K562 (cell line): ENCODE results near the gene MAPRE2. TPM values are rescaled to one million over a fixed set of nuclear protein-coding genes. Genes with fewer than 3 reads are reported as not detected.

ENCODE experiments used
- ATAC-seq: fragments of 200-7000 bp; cut with Tn5 transposase; 3 replicates; pipeline ENCODE4 v1.9.1; 2020; ENCODE audit warnings: moderate library complexity
- BruUV-seq: library from RNA; stranded (reverse); fragments of 400-500 nt; replicated peaks from 2 replicates; lab custom pipeline; 2021; lab: Mats Ljungman, UMichigan
- CTCF ChIA-PET: fragments of 300-600 bp; formaldehyde crosslinking; extraction: SDS; loops from one replicate; lab custom pipeline; 2021; ENCODE audit warnings: low intra/inter-chr PET ratio; lab: Yijun Ruan, JAX
- POLR2A ChIA-PET: fragments of 300-600, 350-650 bp; sonication (Branson Sonifier 250); formaldehyde crosslinking; extraction: SDS; loops from one replicate; lab custom pipeline; 2021; ENCODE audit warnings: antibody characterized with exemption, inconsistent platforms; lab: Yijun Ruan, JAX
- DNase-seq, 4 experiments: peaks; one replicate each; pipeline versions ENCODE4 v3.0.0 to v3.0.0-alpha.2; 2011 to 2018; ENCODE audit warnings: low spot score in 3 of 4, mixed read lengths in 3 of 4; ENCODE audit errors: extremely low read depth in 1 of 4
- FAIRE-seq: peaks from 2 replicates; lab custom pipeline; 2011; peaks lifted over from hg19 to GRCh38; lab: Jason Lieb, UNC
- H2AFZ ChIP-seq: 2 replicates; pipeline ENCODE4 v1.6.0; 2011; ENCODE audit warnings: low read depth, low read length, control low read depth, inconsistent platforms
- H3K27ac ChIP-seq: fragments of 200-600 bp; 3 replicates; pipeline ENCODE4 v1.8.0; 2011; ENCODE audit warnings: low read depth, mild to moderate bottlenecking, control low read depth, inconsistent platforms, low read length, moderate library complexity, mixed read lengths; ENCODE audit errors: extremely low read depth
- H3K27me3 ChIP-seq, 2 experiments: fragments of 300-600 bp in 1 of 2; 2 replicates in 1 of 2; 3 replicates in 1 of 2; pipeline versions ENCODE4 v1.6.0 to v1.8.0; 2011; ENCODE audit warnings: inconsistent platforms in 2 of 2, low read length in 2 of 2, mild to moderate bottlenecking in 1 of 2, mixed read lengths in 1 of 2, moderate library complexity in 1 of 2; ENCODE audit not compliant: control insufficient read depth in 2 of 2, insufficient read depth in 2 of 2
- H3K36me3 ChIP-seq: fragments of 300-600 bp; 3 replicates; pipeline ENCODE4 v1.8.0; 2011; ENCODE audit warnings: mild to moderate bottlenecking, low read length, inconsistent platforms; ENCODE audit not compliant: control insufficient read depth, insufficient read depth
- H3K4me1 ChIP-seq, 2 experiments: fragments of 200-600 bp in 1 of 2; replicated peaks in 1 of 2; 2 replicates in 1 of 2; 3 replicates in 1 of 2; pipeline versions ENCODE4 v1.5.1 to v1.8.0; 2011; ENCODE audit warnings: inconsistent platforms in 2 of 2, low read length in 2 of 2, mild to moderate bottlenecking in 1 of 2, mixed read lengths in 1 of 2, moderate library complexity in 1 of 2; ENCODE audit not compliant: control insufficient read depth in 2 of 2, insufficient read depth in 2 of 2
- H3K4me2 ChIP-seq: 2 replicates; pipeline ENCODE4 v1.6.1; 2011; ENCODE audit warnings: low read length, control low read depth, inconsistent platforms, mixed read lengths; ENCODE audit not compliant: insufficient read depth
- H3K4me3 ChIP-seq: fragments of 200-600 bp; sonication (generic), shearing (Covaris generic); 2 replicates; pipeline ENCODE4 v1.5.1; 2016; ENCODE audit warnings: control low read depth, inconsistent platforms
- H3K79me2 ChIP-seq: fragments of 200-600 bp; 3 replicates; pipeline ENCODE4 v1.8.0; 2011; ENCODE audit warnings: low read length, inconsistent platforms; ENCODE audit not compliant: control insufficient read depth, insufficient read depth
- H3K9ac ChIP-seq, 2 experiments: 2 replicates each; pipeline versions ENCODE4 v1.6.0 to v1.6.1; 2011; ENCODE audit warnings: low read depth in 2 of 2, low read length in 2 of 2, control low read depth in 1 of 2, inconsistent platforms in 1 of 2, mild to moderate bottlenecking in 1 of 2, mixed read lengths in 1 of 2; ENCODE audit not compliant: insufficient read depth in 1 of 2
- H3K9me1 ChIP-seq: one replicate; pipeline ENCODE4 v1.6.0; 2011; ENCODE audit warnings: inconsistent platforms, mild to moderate bottlenecking, low read length, moderate library complexity; ENCODE audit not compliant: control insufficient read depth, insufficient read depth
- H3K9me3 ChIP-seq: replicated peaks from 2 replicates; pipeline ENCODE4 v1.5.1; 2011; ENCODE audit warnings: low read depth, low read length, inconsistent platforms; ENCODE audit not compliant: control insufficient read depth, insufficient read depth
- H4K20me1 ChIP-seq: replicated peaks from 2 replicates; pipeline ENCODE4 v1.6.1; 2011; ENCODE audit warnings: low read length, inconsistent platforms, mixed read lengths; ENCODE audit not compliant: control insufficient read depth, insufficient read depth
- CCAR2 ChIP-seq: fragments of 200-400 bp; formaldehyde crosslinking; IDR thresholded peaks from 2 replicates; pipeline ENCODE4 v1.6.1; 2017; ENCODE audit warnings: mild to moderate bottlenecking, low read depth, low read length
- GABPA ChIP-seq: fragments of 200-800 bp; sonication (Bioruptor generic); conservative IDR thresholded peaks from 2 replicates; pipeline ENCODE4 v1.6.1; 2016; ENCODE audit warnings: low read depth, missing genetic modification characterization, missing compliant biosample characterization
- ZNF77 ChIP-seq: fragments of 250-450 bp; sonication (Bioruptor Pico); IDR thresholded peaks from 2 replicates; pipeline ENCODE4 v1.5.0; 2020
- whole genome bisulfite sequencing: fragments of 100-300 bp; shearing (Covaris generic); methylation state at CpG from one replicate; pipeline ENCODE4 v1.1.6; 2016; ENCODE audit warnings: low coverage, mixed read lengths; ENCODE audit not compliant: insufficient coverage; ENCODE audit errors: missing lambda C conversion rate; 5-methylcytosine and 5-hydroxymethylcytosine counted together
- in situ Hi-C: fragments of 300-500 bp; cut with MboI; formaldehyde crosslinking; loops from 4 replicates; pipeline ENCODE4 v1.15.0; 2018; ENCODE audit warnings: inconsistent platforms, mixed read lengths
- intact Hi-C: fragments of 100-400 bp; cut with micrococcal nuclease; formaldehyde crosslinking; loops from 2 replicates; pipeline ENCODE4 v1.14.2; 2022
- polyA plus RNA-seq, 8 experiments: library from polyadenylated mRNA; depleted of rRNA in 4 of 8; stranded (reverse) in 5 of 8; unstranded in 3 of 8; fragments of >200 nt; fragmentation: Nextera tagmentation in 2 of 8; fragmentation: Illumina TruSeq in 1 of 8; extraction: Ambion mirVana in 2 of 8; extraction: Trizol in 1 of 8; gene quantifications; 2 replicates each; pipeline versions ENCODE4 v1.2.1 to v1.2.3, GENCODE V29; 2011 to 2014; ENCODE audit warnings: inconsistent platforms in 1 of 8, missing spikeins in 1 of 8
- total RNA-seq, 7 experiments: library from RNA; depleted of rRNA in 6 of 7; stranded (reverse); fragments of >200 nt in 6 of 7; fragmentation: Illumina TruSeq in 2 of 7; extraction: Trizol in 2 of 7; gene quantifications; 2 replicates each; pipeline versions ENCODE4 v1.2.1 to v1.2.3, GENCODE V29; 2011 to 2021; ENCODE audit warnings: low replicate concordance in 1 of 7
- TF ChIP-seq, protein P1 (sequence below): fragments of 450-650 bp; formaldehyde crosslinking; IDR thresholded peaks from 2 replicates; pipeline ENCODE4 v1.4.0; 2020; ENCODE audit warnings: mild to moderate bottlenecking, moderate library complexity
- TF ChIP-seq, protein P2 (sequence below), 2 experiments: IDR thresholded peaks in 1 of 2; conservative IDR thresholded peaks in 1 of 2; 2 replicates each; pipeline ENCODE4 v1.6.1; 2016; ENCODE audit warnings: low read depth in 2 of 2, mild to moderate bottlenecking in 1 of 2, missing compliant biosample characterization in 1 of 2, missing genetic modification characterization in 1 of 2, moderate library complexity in 1 of 2
- TF ChIP-seq, protein P3 (sequence below): fragments of 250-450 bp; sonication (Bioruptor Pico); IDR thresholded peaks from 2 replicates; pipeline ENCODE4 v1.8.0; 2021; ENCODE audit warnings: borderline replicate concordance, mild to moderate bottlenecking, moderate library complexity; ENCODE audit not compliant: poor library complexity, severe bottlenecking

MAPRE2 gene
- total and polyA plus RNA-seq, 9 of the 15 experiments (the other 6 are each of a cell fraction or from before 2014, with no cell fraction given): 32.3 to 70.7 (median 40.7) TPM

DNA sequence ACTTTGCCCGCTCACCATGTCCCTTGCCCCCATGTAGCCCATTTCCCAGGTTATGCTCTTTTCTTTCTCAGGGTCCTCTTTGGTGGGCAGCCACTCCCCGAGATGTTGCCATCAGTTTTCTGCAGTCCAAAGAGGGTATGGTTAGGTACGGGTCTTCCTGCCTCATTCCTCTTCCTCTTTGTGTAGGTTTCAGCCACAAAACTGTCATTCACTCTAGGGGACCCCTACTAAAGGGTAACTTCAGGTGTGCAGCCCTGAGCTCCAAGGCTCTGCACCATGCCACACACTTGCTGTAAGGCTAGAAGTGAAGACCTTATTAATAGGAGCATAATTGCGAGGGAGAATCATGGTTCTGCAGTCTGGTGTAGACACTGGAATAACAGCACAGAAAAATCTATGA is 99.9 kb downstream of the MAPRE2 start:
- FAIRE-seq: no peak
- in situ Hi-C loops: loop anchor here (10.0 kb wide), 1 partner anchor 136 kb away; no protein-coding TSS in a partner anchor
- Histone ChIP-seq H3K9me3 (no peaks in the 10 kb centered on the region), H3K27me3 (no peaks in the 10 kb centered on the region), H3K9ac (no peak overlapping the region), H3K79me2 (no peaks in the 10 kb centered on the region), H3K4me2 (no peak overlapping the region), H3K36me3 (peaks cover 9% of the 10 kb centered on the region; the same call in 1 of the 3 replicates), H4K20me1 (no peaks in the 10 kb centered on the region), H3K9me1 (no peaks in the 10 kb centered on the region), H3K4me1 (peaks cover 19 to 22% of the 10 kb centered on the region in 2 experiments), H2AFZ (no peak overlapping the region), H3K27ac (no peak overlapping the region), H3K4me3 (no peak overlapping the region)
- POLR2A ChIA-PET: interaction anchor here (0.7 kb wide), 1 partner anchor 9 kb away, joined by 3 read pairs; no protein-coding TSS in a partner anchor
- TF ChIP-seq CCAR2 (no peak), GABPA (tag) (no peak), ZNF77 (CRISPR knock-in tag) (no peak)
- TF ChIP-seq, protein P1, sequence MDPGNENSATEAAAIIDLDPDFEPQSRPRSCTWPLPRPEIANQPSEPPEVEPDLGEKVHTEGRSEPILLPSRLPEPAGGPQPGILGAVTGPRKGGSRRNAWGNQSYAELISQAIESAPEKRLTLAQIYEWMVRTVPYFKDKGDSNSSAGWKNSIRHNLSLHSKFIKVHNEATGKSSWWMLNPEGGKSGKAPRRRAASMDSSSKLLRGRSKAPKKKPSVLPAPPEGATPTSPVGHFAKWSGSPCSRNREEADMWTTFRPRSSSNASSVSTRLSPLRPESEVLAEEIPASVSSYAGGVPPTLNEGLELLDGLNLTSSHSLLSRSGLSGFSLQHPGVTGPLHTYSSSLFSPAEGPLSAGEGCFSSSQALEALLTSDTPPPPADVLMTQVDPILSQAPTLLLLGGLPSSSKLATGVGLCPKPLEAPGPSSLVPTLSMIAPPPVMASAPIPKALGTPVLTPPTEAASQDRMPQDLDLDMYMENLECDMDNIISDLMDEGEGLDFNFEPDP: no peak
- TF ChIP-seq, protein P2, sequence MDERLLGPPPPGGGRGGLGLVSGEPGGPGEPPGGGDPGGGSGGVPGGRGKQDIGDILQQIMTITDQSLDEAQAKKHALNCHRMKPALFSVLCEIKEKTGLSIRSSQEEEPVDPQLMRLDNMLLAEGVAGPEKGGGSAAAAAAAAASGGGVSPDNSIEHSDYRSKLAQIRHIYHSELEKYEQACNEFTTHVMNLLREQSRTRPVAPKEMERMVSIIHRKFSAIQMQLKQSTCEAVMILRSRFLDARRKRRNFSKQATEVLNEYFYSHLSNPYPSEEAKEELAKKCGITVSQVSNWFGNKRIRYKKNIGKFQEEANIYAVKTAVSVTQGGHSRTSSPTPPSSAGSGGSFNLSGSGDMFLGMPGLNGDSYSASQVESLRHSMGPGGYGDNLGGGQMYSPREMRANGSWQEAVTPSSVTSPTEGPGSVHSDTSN (CRISPR knock-in tag; IDR thresholded peaks at IDR 0.05; ENCODE audit: low read depth): no peak
- TF ChIP-seq, protein P2 (tag; conservative IDR thresholded peaks at IDR 0.05; ENCODE audit: low read depth): no peak
- TF ChIP-seq, protein P3, sequence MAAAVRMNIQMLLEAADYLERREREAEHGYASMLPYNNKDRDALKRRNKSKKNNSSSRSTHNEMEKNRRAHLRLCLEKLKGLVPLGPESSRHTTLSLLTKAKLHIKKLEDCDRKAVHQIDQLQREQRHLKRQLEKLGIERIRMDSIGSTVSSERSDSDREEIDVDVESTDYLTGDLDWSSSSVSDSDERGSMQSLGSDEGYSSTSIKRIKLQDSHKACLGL (CRISPR knock-in tag): no peak
- WGBS: 91% methylated on average over 4 of the region's 4 CpGs
- no peak for DNase-seq
- CTCF ChIA-PET: interaction anchor here (1.6 kb wide), 1 partner anchor 135 kb away, joined by 4 read pairs; no protein-coding TSS in a partner anchor
- TSS peak; percentile 35 for BruUV-seq
- no peak for ATAC-seq
- intact Hi-C loops: no loop called here
